Activated B cell treated with CpG ODN at 0.5 μM for 24 hours (primary cell): ENCODE results near the gene TMEM130. TPM values are rescaled to one million over a fixed set of nuclear protein-coding genes. Genes with fewer than 3 reads are reported as not detected.

ENCODE experiments used
- ATAC-seq: fragments of 200-7000 bp; cut with Tn5 transposase; one replicate; pipeline ENCODE4 v1.10.0; 2021; ENCODE audit warnings: low read depth, mild to moderate bottlenecking, moderate library complexity
- CTCF ChIA-PET: fragments of 350-600 bp; sonication (Branson Sonifier 250); formaldehyde crosslinking; loops from one replicate; lab custom pipeline; 2021; ENCODE audit warnings: antibody characterized with exemption; lab: Charles Lee
- POLR2A ChIA-PET: fragments of 350-600 bp; sonication (Branson Sonifier 250); formaldehyde crosslinking; loops from one replicate; lab custom pipeline; 2021; ENCODE audit warnings: antibody characterized with exemption; lab: Charles Lee
- DNase-seq: peaks from one replicate; pipeline ENCODE4 v3.0.0; 2022
- H3K27ac Mint-ChIP-seq: one replicate; pipeline ENCODE4 v1.8.0; 2020; ENCODE audit warnings: mixed read lengths
- H3K27me3 Mint-ChIP-seq: one replicate; pipeline ENCODE4 v1.8.0; 2021; ENCODE audit warnings: mixed read lengths
- H3K36me3 Mint-ChIP-seq: one replicate; pipeline ENCODE4 v1.8.0; 2021; ENCODE audit warnings: low read depth, mixed read lengths
- H3K4me1 Mint-ChIP-seq: one replicate; pipeline ENCODE4 v1.8.0; 2021; ENCODE audit warnings: mixed read lengths
- H3K4me3 Mint-ChIP-seq: one replicate; pipeline ENCODE4 v1.8.0; 2020; ENCODE audit warnings: mild to moderate bottlenecking, mixed read lengths
- H3K9me3 Mint-ChIP-seq: one replicate; pipeline ENCODE4 v1.8.0; 2020; ENCODE audit warnings: mixed read lengths
- intact Hi-C: fragments of 100-400 bp; cut with micrococcal nuclease; formaldehyde crosslinking; loops from one replicate; pipeline ENCODE4 v1.15.1; 2024
- total RNA-seq: library from RNA; stranded (reverse); gene quantifications from 2 replicates; pipeline ENCODE4 v1.2.3, GENCODE V29; 2022
- TF ChIP-seq, protein P1 (sequence below): fragments of 200-600 bp; IDR thresholded peaks from one replicate; pipeline ENCODE4 v1.8.0; 2022; ENCODE audit warnings: antibody characterized with exemption, mild to moderate bottlenecking

Gene TMEM130
- total RNA-seq, 1 donor from 2014 or later: 0.31 TPM

DNA sequence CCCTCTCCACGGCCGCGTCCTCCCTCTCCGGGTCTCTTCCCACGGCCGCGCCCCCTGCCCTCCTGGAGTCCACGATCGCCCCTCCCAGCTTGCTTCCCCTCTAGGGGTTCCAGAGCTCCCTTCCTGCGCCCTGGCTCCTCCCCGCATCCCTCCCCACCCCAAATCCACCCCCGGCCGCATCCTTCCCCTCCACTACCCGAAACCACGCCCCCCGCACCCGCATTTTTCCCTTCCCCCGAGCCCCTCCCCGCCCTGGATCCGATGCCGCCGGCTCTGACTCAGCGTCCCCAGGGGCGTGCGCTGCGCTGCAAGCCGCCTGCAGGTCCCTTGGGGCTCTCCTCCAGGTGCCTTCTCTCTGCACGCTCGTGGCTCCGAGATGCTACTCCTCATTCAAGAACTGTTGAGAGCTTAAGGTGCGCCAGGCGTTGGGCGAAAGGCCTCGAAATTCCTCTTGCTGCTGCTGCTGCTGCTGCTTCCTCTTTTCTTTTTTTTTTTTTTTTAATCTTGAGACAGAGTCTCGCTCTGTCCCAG, 372 bp upstream of the TMEM130 start:
- ChIA-PET POLR2A (interaction anchor here (0.6 to 1.5 kb wide), 8 partner anchors 9 to 746 kb away, joined by 3 to 27 read pairs (median 4); partner anchors contain the start of genes TRRAP and ZSCAN25), CTCF (no interaction called here)
- Mint-ChIP-seq H3K36me3 (no peaks in the 10 kb centered on the region), H3K4me3 (peak overlapping the region; percentile 85), H3K27ac (peak overlapping the region; percentile 63), H3K27me3 (peaks cover 5% of the 10 kb centered on the region), H3K4me1 (peaks cover 20% of the 10 kb centered on the region), H3K9me3 (no peaks in the 10 kb centered on the region)
- intact Hi-C loops: loop anchor here (1.0 to 10.0 kb wide), 7 partner anchors 9 to 765 kb away; partner anchors contain the start of genes BRI3, FAM200A, LMTK2 and ZNF655
- peak; percentile 98 for ATAC-seq
- TF ChIP-seq, protein P1, sequence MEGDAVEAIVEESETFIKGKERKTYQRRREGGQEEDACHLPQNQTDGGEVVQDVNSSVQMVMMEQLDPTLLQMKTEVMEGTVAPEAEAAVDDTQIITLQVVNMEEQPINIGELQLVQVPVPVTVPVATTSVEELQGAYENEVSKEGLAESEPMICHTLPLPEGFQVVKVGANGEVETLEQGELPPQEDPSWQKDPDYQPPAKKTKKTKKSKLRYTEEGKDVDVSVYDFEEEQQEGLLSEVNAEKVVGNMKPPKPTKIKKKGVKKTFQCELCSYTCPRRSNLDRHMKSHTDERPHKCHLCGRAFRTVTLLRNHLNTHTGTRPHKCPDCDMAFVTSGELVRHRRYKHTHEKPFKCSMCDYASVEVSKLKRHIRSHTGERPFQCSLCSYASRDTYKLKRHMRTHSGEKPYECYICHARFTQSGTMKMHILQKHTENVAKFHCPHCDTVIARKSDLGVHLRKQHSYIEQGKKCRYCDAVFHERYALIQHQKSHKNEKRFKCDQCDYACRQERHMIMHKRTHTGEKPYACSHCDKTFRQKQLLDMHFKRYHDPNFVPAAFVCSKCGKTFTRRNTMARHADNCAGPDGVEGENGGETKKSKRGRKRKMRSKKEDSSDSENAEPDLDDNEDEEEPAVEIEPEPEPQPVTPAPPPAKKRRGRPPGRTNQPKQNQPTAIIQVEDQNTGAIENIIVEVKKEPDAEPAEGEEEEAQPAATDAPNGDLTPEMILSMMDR: no peak
- DNase-seq: peak; percentile 85

DNA sequence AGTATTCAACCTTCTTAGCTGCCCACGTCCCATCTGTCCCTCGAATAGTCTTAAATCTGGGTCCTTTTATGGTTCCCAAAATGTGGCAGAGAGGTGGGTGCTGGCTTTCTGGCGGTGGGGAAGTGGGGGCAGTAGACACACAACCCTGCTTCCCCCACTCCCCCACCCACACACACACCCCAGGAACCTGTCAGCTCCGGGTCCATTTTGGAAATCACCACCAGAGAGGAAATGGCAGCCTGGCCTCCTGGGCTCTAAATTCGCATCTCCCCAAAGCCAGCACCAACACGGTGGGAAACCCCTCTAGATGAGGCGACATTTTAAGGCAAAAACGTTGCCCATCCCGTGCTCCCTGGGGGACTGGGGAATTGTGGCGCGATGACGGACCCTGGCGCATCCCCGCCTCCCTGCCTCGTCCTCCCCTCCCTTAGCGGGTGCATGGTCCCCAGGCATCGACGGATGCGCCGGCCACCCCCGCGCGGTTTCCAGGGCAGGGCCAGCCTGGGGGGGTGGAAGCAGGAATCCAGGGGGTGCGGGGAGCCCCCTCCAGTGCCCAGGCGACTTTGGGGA, 702 bp downstream of the TMEM130 start:
- Mint-ChIP-seq H3K27me3 (peaks cover 5% of the 10 kb centered on the region), H3K4me3 (peak overlapping the region; percentile 46), H3K27ac (no peak overlapping the region), H3K9me3 (no peaks in the 10 kb centered on the region), H3K4me1 (peaks cover 20% of the 10 kb centered on the region), H3K36me3 (no peaks in the 10 kb centered on the region)
- intact Hi-C loops: no loop called here
- TF ChIP-seq, protein P1: no peak
- ChIA-PET CTCF (no interaction called here), POLR2A (interaction anchor here (1.5 kb wide), 1 partner anchor 10 kb away, joined by 27 read pairs; the partner anchor contains the start of gene TRRAP)
- no peak for ATAC-seq
- DNase-seq: no peak

GRCh38 chr7:98868450-98868849, 1.4 kb downstream of the TMEM130 start:
- Mint-ChIP-seq H3K27me3 (peaks cover 5% of the 10 kb centered on the region), H3K4me1 (peaks cover 20% of the 10 kb centered on the region), H3K4me3 (no peak overlapping the region), H3K9me3 (no peaks in the 10 kb centered on the region), H3K27ac (no peak overlapping the region), H3K36me3 (no peaks in the 10 kb centered on the region)
- TF ChIP-seq, protein P1: no peak
- intact Hi-C loops: no loop called here
- CTCF ChIA-PET: no interaction called here
- DNase-seq (no peak), ATAC-seq (no peak)
- POLR2A ChIA-PET: no interaction called here

DNA sequence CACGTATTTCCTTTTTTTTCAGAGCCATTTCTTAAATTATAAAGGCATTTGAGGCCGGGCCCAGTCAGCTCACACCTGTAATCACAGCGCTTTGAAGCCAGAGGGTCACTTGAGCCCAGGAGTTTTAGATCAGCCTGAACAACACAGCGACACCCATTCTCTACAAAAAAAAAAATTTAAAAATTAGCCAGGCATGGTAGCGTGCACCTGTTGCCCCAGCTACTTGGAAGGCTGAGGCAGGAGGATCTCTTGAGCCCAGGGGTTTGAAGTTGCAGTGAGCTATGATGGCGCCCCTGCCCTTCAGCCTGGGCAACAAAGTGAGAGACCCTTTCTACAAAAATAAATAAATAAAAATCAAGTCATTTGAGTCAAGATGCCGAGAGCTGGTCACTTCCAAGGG, 3.0 kb downstream of the TMEM130 start:
- intact Hi-C loops: no loop called here
- ChIA-PET CTCF (no interaction called here), POLR2A (no interaction called here)
- ATAC-seq (no peak), DNase-seq (no peak)
- Mint-ChIP-seq H3K36me3 (no peaks in the 10 kb centered on the region), H3K9me3 (no peaks in the 10 kb centered on the region), H3K27me3 (peaks cover 5% of the 10 kb centered on the region), H3K4me3 (no peak overlapping the region), H3K4me1 (peaks cover 20% of the 10 kb centered on the region), H3K27ac (no peak overlapping the region)
- TF ChIP-seq, protein P1: no peak

DNA sequence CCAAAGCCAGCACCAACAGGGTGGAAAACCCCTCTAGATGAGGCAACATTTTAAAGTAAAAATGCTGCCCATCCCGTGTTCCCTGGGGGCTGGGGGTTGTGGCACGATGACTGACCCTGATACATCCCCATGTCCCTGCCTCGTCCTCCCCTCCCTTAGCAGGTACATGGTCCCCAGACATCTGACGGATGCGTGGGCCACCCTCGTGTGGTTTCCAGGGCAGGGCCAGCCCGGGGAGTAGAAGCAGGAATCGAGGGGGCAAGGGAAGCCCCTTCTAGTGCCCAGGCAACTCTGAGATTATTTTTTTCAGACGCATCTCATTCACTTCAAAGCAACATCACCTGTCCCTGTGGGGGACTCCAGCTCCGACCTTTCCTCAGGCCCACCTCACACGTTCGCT, 3.5 kb downstream of the TMEM130 start:
- H3K4me1 Mint-ChIP-seq: peaks cover 20% of the 10 kb centered on the region
- no peaks in the 10 kb centered on the region for H3K36me3 Mint-ChIP-seq
- no peaks in the 10 kb centered on the region for H3K9me3 Mint-ChIP-seq
- CTCF ChIA-PET: no interaction called here
- no peak for DNase-seq
- no peak overlapping the region for H3K27ac Mint-ChIP-seq
- intact Hi-C loops: no loop called here
- POLR2A ChIA-PET: no interaction called here
- no peak for ATAC-seq
- TF ChIP-seq, protein P1: no peak
- H3K4me3 Mint-ChIP-seq: no peak overlapping the region
- peaks cover 5% of the 10 kb centered on the region for H3K27me3 Mint-ChIP-seq
